ENCODE measurements around the gene DMBX1.

DNA sequence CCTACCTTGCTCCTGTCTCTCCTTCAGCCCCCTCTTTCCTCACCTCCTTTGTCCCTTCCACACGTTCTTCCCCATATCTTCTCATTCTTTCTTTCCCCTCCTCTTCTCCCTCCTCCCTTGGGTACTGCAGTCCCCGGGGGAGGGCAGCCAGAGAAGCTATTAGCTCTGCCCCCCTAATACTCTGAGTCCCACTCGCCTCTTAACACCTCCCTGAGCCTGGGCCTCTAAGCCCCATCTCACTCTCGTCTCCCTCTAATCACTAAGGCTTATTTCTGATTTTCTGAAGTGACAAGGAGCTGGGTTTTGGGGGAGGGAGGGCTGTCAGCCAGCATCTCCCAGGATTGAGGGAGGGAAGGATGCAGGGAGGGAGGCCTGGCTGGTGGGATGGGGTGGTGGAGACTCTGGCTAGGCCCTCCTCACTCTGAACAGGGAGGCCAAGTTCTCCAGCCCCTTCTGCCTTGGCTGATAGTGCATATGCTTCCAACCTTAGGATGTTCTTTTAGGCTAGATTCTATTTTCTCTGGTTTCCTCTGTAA lies 25.6 kb upstream of the DMBX1 start:
- TF ChIP-seq HOXB5 (CRISPR knock-in tag; IDR thresholded peaks at IDR 0.05) (no peak), POLR2A (IDR thresholded peaks at IDR 0.05; ENCODE audit: low read length) (no peak), CTCF (IDR thresholded peaks at IDR 0.05) (no peak), EP300 (IDR thresholded peaks at IDR 0.05) (no peak), RAD21 (conservative IDR thresholded peaks at IDR 0.05 in 1 of 2, IDR thresholded peaks at IDR 0.05 in 1 of 2) (no peak)
- TF ChIP-seq, protein P1, sequence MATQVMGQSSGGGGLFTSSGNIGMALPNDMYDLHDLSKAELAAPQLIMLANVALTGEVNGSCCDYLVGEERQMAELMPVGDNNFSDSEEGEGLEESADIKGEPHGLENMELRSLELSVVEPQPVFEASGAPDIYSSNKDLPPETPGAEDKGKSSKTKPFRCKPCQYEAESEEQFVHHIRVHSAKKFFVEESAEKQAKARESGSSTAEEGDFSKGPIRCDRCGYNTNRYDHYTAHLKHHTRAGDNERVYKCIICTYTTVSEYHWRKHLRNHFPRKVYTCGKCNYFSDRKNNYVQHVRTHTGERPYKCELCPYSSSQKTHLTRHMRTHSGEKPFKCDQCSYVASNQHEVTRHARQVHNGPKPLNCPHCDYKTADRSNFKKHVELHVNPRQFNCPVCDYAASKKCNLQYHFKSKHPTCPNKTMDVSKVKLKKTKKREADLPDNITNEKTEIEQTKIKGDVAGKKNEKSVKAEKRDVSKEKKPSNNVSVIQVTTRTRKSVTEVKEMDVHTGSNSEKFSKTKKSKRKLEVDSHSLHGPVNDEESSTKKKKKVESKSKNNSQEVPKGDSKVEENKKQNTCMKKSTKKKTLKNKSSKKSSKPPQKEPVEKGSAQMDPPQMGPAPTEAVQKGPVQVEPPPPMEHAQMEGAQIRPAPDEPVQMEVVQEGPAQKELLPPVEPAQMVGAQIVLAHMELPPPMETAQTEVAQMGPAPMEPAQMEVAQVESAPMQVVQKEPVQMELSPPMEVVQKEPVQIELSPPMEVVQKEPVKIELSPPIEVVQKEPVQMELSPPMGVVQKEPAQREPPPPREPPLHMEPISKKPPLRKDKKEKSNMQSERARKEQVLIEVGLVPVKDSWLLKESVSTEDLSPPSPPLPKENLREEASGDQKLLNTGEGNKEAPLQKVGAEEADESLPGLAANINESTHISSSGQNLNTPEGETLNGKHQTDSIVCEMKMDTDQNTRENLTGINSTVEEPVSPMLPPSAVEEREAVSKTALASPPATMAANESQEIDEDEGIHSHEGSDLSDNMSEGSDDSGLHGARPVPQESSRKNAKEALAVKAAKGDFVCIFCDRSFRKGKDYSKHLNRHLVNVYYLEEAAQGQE (IDR thresholded peaks at IDR 0.05), result no peak

Data from A549 (cell line).